Measurements from ENCODE around the gene CYB561D2. TPM values are rescaled to one million over a fixed set of nuclear protein-coding genes. Genes with fewer than 3 reads are reported as not detected.

The CYB561D2 gene
- total and polyA plus RNA-seq, 10 of the 15 experiments (the other 5 are each of a cell fraction or from before 2014, with no cell fraction given): 7.6 to 39.2 (median 18.8) TPM

DNA sequence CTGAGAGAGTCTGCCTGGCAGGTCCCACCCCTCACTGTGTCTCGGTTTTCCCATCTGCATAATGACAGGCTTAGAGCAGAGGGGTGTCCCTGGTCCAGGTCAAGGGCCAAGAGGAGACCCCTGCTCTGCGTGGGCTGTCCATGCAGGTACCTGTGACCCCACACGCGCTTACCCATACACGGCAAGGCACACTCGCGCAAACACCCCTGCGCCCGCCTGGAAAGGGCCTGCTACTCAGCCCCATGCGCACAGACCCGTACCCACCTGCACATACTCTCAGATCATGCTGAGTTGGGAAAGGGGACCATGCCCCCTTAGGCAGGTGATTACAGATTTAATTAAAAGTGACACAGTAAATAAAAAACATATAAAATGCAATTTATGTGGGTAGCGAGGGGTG is 32.1 kb downstream of the CYB561D2 start (continued):
- TF ChIP-seq, protein P1, sequence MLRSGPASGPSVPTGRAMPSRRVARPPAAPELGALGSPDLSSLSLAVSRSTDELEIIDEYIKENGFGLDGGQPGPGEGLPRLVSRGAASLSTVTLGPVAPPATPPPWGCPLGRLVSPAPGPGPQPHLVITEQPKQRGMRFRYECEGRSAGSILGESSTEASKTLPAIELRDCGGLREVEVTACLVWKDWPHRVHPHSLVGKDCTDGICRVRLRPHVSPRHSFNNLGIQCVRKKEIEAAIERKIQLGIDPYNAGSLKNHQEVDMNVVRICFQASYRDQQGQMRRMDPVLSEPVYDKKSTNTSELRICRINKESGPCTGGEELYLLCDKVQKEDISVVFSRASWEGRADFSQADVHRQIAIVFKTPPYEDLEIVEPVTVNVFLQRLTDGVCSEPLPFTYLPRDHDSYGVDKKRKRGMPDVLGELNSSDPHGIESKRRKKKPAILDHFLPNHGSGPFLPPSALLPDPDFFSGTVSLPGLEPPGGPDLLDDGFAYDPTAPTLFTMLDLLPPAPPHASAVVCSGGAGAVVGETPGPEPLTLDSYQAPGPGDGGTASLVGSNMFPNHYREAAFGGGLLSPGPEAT (IDR thresholded peaks at IDR 0.05; ENCODE audit: low read depth): no peak
- TF ChIP-seq TAF1 (IDR thresholded peaks at IDR 0.05; ENCODE audit: borderline replicate concordance, low read depth, low read length): no peak
- no peak for TF ChIP-seq TCF12 (IDR thresholded peaks at IDR 0.05; ENCODE audit: low read depth, low read length)
- no peak for TF ChIP-seq MYC (IDR thresholded peaks at IDR 0.05; ENCODE audit: insufficient read depth, insufficient read length, insufficient replicate concordance, low read length, severe bottlenecking)
- no peak for TF ChIP-seq SMC3 (IDR thresholded peaks at IDR 0.05; ENCODE audit: borderline replicate concordance, low read length)
- TF ChIP-seq, protein P2, sequence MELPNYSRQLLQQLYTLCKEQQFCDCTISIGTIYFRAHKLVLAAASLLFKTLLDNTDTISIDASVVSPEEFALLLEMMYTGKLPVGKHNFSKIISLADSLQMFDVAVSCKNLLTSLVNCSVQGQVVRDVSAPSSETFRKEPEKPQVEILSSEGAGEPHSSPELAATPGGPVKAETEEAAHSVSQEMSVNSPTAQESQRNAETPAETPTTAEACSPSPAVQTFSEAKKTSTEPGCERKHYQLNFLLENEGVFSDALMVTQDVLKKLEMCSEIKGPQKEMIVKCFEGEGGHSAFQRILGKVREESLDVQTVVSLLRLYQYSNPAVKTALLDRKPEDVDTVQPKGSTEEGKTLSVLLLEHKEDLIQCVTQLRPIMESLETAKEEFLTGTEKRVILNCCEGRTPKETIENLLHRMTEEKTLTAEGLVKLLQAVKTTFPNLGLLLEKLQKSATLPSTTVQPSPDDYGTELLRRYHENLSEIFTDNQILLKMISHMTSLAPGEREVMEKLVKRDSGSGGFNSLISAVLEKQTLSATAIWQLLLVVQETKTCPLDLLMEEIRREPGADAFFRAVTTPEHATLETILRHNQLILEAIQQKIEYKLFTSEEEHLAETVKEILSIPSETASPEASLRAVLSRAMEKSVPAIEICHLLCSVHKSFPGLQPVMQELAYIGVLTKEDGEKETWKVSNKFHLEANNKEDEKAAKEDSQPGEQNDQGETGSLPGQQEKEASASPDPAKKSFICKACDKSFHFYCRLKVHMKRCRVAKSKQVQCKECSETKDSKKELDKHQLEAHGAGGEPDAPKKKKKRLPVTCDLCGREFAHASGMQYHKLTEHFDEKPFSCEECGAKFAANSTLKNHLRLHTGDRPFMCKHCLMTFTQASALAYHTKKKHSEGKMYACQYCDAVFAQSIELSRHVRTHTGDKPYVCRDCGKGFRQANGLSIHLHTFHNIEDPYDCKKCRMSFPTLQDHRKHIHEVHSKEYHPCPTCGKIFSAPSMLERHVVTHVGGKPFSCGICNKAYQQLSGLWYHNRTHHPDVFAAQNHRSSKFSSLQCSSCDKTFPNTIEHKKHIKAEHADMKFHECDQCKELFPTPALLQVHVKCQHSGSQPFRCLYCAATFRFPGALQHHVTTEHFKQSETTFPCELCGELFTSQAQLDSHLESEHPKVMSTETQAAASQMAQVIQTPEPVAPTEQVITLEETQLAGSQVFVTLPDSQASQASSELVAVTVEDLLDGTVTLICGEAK (IDR thresholded peaks at IDR 0.05; ENCODE audit: borderline replicate concordance): no peak
- no peak for TF ChIP-seq SPI1 (IDR thresholded peaks at IDR 0.05; ENCODE audit: borderline replicate concordance, insufficient read depth, low read depth, low read length)
- TF ChIP-seq, protein P3, sequence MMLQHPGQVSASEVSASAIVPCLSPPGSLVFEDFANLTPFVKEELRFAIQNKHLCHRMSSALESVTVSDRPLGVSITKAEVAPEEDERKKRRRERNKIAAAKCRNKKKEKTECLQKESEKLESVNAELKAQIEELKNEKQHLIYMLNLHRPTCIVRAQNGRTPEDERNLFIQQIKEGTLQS (IDR thresholded peaks at IDR 0.05; ENCODE audit: borderline replicate concordance, extremely low read depth, low read depth, low read length): no peak
- TF ChIP-seq POLR2A (IDR thresholded peaks at IDR 0.05; ENCODE audit: low read depth, low read length): no peak
- TF ChIP-seq YBX1 (IDR thresholded peaks at IDR 0.05): no peak
- TF ChIP-seq IKZF2 (IDR thresholded peaks at IDR 0.05): no peak
- TF ChIP-seq MYB (IDR thresholded peaks at IDR 0.05; ENCODE audit: borderline replicate concordance, low read depth, low read length): no peak

Measured in GM12878 (cell line).